Ramos (cell line): ENCODE data around the gene DOCK1.
"Not testable (repeated sequence)": the region's sequence is repeated elsewhere in the genome, so short reads cannot be mapped to it uniquely, and the experiment has no call there.

ENCODE experiments used
- in situ Hi-C: fragments of 300-500 bp; cut with MboI; formaldehyde crosslinking; loops from one replicate; pipeline ENCODE4 v1.14.3; 2022; ENCODE audit warnings: low sequenced_read_pairs; ENCODE audit not compliant: unreplicated experiment

The DOCK1 gene

DNA sequence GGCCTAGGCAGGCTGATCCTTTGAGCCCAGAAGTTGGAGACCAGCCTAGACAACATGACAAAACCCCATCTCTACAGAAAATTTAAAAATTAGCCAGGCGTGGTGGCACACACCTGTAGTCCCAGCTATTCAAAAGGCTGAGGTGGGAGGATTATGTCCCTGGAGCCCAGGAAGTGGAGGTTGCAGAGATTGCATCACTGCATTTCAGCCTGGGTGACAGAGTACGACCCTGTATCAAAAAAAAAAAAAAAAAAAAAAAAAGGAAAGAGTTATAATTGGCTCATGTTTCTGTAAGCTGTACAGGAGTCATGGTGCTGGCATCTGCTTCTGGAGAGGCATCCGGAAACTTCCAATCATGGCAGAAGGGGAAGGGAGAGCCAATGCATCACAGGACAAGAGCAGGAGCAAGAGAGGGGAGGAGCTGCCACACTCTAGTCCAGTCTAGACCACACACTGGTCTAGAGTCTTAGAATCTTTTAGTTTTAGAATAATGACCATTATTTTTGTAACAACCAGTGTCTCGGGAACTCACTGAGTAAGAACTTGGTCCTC lies 16.8 kb downstream of the DOCK1 start:
- in situ Hi-C loops, result no loop called here

DNA sequence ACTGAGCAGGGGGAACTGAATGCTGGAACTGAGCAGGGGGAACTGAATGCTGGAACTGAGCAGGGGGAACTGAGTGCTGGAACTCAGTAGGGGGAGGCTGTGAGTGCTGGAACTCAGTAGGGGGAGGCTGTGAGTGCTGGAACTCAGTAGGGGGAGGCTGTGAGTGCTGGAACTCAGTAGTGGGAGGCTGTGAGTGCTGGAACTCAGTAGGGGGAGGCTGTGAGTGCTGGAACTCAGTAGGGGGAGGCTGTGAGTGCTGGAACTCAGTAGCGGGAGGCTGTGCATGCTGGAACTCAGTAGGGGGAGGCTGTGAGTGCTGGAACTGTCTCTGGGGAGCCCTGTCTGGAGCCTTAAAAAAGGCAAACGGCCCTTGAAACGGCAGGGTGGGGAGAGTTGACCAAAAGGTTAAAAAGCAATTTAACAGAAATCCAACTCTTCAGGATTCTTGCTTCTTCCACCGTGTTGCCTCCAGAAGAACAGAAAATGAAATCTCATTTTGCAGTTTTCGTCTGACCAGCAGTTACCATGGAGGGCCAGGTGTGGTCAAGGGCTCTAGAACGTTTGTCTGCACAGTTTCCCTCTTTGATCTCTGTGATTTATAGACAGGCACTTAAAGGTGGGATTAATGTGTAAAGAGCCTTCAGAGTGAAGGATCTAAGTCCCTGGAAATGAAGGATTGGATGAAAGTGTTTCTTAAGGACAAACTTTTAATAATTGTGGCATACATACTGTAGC lies 19.1 kb downstream of the DOCK1 start:
- in situ Hi-C loops, result no loop called here

DNA sequence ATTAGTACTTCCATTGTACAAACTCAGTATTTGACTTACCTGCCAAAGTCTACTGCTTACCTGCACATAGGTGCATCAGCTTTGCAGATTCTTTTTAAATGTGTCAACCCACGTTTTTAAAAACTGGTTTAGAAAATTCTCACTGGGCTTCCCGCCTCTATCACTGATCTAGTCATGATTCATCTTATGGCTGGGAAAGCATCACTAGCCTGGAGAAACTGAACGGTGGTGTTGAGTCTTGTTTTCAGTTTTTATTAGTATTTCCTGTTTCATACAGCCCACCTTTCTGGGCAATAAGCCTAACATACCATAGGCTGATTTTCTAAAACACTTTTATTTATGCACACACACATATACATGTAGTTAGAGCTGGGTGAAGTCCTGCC lies 19.7 kb downstream of the DOCK1 start:
- in situ Hi-C loops, result no loop called here

DNA sequence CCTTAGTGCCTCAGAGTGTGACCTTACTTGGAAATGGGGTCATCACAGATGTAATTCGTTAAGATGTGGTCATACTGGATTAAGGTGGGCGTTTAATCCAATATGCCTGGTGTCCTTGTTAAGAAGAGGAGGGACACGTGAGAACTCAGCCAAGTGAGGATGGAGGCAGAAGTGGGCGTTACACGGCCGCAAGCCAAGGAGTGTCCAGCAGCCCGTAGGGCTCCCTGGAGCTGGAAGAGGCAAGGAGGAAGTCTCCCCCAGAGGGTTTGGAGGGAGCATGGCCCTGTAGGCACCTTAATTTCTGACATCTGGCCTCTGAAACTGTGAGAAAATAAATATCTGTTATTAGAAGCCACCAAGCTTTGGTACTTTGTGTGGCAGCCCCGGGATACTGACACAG lies 21.3 kb downstream of the DOCK1 start:
- in situ Hi-C loops, result no loop called here

DNA sequence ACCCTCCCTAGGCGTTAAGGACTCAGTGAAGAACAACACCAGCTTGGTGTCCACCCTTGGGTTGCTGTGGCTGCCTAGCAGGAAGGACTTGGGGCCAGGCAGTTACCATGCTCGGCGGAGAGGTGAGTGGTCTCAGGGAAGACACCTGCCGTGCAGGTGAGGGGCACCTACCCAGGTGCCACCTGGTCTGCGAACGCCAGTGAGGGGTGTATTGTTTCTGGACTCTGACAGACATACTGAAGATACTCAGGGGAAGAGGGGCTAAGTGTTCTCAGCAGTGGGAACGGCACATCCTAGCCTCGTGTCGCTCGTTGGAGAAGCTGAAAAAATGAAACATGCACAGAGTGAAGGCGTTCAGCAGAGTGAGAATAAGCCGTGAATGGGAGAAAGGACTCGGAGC lies 22.6 kb downstream of the DOCK1 start:
- in situ Hi-C loops, result no loop called here

DNA sequence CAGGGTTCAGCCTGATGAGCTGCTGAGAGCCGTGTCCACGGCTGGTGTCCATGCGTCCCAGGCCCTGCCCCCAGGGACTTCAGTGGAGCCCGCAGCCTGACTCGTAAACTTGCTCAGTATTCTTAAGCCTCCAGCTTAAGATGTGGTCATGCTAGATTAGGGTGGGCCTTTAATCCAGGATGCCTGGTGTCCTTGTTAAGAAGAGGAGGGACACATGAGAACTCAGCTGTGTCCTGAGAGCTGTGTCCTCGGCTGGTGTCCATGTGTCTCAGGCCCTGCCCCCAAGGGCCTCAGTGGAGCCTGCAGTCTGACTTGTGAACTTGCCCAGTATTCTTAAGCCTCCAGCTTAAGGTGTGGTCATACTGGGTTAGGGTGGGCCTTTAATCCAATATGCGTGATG lies 23.0 kb downstream of the DOCK1 start:
- in situ Hi-C loops, result no loop called here

DNA sequence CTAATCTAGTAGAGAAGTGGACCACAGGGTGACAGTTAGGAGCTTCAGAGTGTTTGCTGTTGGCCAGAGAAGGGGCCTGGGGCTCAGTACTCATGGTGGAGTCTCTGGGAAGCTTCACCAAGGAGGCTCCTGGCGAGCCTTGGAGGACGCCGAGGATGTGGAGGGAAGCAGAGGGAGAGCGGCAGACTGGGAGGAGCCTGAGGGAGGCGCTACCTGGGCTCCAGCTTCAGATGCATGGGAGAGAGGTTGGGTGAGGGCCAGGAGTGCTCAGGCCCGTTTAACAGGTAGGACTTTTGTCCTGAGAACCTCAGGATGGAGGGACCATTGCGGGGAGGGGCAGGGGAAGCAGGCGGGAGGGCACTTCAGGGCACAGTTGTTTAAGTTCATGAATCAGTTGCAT lies 24.2 kb downstream of the DOCK1 start:
- in situ Hi-C loops, result no loop called here

DNA sequence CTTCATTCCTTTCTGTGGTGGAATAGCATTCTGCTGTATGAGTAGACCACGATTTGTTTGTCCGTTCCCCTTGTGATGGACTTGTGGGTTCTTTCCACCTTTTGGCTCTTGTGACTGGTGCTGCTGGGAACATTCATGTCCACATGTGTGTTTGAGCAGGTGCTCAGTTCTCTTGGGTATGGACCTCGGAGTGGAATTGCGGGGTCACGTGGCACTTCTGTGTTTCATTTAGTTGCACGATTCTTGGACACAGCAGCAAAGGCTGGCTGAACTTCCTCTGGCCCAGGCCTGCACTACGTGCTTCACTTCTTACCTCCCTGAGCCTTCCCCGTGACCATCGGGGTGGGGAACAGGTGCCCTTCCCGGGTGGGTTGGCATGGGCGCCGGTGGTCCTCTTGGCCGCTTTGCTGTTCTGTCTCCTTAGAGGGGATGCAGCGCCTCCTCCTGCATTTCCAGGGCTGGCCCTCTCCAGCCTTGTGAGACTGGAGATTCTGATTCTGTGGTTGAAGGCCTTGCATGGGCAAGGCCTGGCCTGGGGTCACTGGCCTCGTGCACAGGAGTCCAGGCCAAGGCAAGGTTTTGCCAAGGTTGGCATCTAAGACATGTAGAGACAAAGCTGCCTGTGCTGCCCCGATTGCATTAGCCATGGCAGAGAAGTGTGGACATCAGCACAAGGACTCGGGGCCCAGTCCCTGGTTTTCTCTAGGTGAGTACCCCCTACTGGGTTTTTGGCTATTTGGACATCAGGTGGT lies 25.1 kb downstream of the DOCK1 start:
- in situ Hi-C loops, result no loop called here

DNA sequence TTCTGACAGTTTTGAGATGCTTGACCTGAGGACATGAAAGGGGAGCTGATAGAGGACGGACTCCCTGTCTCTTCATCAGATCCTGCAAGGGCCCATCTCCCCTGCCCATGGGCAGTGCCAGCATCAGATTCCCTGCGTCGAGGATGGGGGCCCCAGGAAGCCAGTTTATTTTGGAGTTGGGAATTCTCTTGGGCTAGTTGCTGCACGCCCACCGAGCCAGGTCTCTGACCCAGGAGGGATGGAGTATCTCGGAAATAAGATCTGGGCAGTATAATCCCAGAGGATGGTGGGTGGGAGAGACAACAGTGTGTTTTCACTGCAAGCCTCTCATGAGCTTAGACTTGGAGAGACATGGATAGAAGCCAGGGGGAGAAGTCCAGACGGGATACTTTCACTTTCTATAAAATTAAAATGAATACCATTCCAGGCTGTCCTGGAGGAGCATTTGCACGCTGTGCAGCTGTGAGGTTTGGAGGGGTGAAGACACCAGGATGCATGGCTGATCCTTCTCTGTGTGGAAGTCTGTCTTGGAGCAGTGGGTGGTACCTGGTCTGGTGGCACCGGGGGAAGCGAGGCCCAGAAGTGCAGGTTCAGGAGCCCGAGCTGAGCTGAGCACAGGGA lies 25.8 kb downstream of the DOCK1 start:
- in situ Hi-C loops, result no loop called here

DNA sequence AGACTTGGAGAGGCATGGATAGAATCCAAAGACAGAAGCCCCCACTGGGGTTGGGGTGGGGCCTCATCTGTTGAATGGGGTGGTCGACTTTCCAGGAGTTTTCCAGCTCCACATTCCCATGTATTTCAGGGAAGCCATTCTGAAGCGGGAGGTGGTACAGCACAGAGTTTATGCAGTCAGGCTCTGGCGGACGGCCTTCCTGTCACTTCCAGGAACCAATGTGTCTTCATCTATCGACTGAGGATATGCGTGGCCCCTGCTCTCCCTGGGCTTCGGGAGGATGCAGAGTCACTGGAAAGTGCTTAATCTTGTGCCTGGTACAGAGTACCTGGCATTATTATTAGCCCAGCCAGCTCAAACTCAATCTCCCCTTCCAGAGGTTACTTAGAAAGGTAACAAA lies 26.3 kb downstream of the DOCK1 start:
- in situ Hi-C loops, result no loop called here

DNA sequence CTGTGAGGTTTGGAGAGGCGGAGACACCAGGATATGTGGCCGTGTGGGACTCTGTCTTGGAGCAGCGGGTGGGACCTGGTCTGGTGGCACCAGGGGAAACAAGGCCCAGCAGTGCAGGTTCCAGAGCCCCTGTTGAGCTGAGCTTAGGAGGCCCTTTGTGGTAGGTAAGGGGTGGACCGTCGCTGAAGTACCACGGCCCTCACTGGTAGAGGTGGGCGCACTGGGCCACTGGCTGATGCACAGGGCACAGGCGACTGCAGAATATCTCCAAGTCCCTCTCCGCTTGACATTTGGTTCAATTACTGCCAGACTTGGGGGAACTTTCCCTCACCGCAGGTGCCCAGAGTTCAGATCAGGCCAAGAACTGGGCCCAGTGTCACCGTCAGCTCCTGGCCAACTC lies 27.3 kb downstream of the DOCK1 start:
- in situ Hi-C loops, result no loop called here

DNA sequence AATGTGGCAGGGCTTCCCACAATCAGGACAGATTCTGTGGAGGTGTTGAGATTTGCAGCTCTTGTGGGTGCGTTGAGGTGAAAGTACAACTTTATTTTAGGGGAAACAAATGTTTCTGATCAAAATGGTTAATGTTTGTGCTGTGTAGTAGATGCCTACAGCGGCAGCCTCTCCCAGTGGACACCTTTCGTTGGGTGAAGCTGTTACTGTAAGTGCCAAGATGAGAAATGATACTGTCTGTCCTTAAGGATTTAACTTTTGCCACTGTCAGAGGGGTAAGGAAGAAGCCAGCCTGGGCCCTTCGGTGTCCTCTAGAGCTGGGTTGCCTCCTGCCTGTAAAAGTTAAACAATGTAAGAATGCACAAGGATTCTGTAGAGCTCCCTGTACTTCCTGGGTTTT lies 27.9 kb downstream of the DOCK1 start:
- in situ Hi-C loops, result no loop called here

DNA sequence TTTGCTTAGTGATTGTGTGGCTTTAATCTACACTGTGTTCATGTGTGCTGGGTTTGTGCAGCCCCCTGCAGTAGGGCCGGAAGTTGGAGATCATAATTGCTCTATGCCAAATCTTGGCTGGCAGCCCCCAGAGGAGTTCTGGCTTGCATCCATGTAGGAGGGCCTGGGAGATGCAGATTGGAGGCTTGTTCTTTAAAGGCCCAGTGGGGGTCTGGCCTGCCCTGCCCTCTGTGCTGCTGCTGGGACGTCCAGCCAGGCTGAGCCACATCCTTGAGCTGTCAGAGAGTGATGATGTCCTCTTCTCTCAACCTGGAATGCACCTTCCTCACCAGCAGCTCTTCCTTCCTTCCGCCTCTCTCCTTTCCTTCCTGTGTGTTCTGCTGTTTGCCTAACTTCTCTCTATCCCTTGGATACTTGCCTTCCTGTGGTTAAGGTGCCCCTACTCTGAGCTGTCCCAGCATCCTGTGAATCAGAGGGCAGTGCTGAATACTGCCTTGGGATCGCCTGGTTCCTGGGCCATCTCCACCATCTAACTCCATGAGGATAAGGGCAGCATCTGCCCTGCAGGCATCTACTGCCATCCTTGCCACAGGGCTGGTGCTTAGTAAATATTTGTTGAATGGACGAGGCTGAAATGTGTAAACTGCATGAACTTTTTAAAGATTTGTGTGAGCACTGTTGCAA lies 30.2 kb downstream of the DOCK1 start:
- in situ Hi-C loops, result no loop called here

DNA sequence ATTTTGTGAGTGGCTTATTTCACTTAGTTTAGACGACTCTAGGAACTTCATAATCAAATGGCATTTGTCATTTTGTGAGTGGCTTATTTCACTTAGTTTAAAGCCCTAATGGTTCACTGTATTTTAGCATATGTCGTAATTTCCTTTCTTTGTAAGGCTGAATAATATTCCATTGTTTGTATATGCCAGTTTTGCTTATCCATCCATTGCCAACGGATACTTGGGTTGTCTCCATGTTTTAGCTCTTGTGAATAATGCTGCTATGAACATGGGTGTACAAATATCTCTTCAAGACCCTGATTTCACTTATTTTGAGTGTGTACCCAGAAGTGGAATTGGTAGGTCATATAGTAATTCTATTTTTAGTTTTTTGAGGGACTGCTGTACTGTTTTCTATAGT lies 31.8 kb downstream of the DOCK1 start:
- in situ Hi-C loops, result no loop called here

DNA sequence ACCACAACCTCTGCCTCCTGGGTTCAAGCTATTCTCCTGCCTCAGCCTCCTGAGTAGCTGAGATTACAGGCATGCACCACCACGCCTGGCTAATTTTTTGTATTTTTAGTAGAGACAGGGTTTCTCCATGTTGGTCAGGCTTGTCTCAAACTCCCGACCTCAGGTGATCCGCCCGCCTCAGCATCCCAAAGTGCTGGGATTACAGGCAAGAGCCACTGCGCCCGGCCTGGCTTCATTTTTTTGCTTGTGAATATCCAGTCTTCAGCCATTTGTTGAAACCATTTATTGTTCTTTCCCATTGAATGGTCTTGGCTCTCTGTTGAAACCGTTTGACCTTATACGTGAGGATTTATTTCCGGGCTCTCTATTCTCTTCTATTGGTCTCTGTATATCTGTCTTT lies 32.9 kb downstream of the DOCK1 start:
- in situ Hi-C loops, result not testable (repeated sequence)

DNA sequence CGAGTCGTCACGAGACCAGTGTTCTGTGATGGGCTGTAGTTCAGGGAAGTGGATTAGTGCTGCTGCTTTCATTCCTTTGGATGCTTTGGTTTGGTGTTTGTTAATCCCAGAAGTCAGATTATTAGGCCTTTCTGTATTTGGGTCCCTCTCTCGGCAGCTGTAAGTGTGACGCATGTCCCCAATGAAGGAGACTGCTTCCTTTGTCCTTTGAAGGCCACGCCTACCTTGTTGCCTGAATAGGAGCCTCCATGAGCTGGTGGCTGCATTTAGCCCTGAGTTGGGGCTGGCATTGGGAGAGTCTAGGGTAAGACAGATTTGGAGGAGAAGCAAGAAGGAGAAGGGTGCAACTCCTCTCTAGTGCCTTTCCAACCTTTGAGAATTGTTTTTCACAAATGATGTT lies 34.5 kb downstream of the DOCK1 start:
- in situ Hi-C loops, result no loop called here

DNA sequence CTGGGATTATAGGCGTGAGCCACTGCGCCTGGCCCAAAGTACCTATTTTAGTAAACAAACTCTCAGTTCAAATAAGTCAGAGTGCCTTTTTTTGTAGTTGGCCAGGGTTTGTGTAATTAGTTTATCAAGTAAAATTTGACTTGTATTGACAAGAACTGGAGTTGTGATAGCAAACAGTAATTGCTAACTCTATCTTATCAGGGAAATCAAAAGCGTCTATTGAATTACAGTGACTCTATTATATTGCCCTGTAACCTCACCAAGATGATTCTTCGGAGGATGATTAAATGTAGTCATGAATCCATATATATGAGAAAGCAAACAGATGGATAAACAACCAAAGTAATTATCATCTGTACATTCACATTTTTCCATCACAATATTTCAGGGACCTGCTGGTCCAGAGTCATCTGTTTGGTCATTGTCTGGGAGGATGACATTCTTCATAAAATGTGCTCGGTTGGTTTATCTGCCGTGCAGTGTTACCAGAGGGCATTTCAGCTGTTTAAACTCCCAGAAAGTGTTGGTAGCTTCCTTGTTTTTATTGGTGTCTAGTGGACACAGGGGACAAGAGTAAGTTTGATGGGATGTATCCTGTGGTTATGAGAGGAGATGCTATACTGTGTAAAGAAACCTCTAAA lies 35.6 kb downstream of the DOCK1 start:
- in situ Hi-C loops, result no loop called here

DNA sequence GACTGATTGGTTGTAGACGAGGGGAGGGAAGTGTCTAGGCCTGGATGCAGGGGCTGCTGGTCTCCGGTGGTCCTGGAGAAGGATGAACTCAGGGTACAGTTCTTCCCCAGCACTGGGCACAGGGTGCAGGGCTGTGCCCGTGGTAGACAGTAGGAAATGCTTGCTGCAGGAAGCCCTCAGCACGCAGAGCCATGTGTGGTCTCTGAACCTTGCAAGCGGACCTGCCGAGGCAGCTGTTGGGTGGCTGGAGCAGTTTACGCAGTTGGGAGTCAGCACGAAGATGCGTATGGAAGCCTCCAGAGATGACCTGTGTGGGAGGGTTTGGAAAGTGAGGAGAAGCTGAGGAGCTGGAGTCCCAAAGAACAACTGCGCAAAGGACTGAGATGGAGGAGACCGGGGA lies 39.0 kb downstream of the DOCK1 start:
- in situ Hi-C loops, result no loop called here

DNA sequence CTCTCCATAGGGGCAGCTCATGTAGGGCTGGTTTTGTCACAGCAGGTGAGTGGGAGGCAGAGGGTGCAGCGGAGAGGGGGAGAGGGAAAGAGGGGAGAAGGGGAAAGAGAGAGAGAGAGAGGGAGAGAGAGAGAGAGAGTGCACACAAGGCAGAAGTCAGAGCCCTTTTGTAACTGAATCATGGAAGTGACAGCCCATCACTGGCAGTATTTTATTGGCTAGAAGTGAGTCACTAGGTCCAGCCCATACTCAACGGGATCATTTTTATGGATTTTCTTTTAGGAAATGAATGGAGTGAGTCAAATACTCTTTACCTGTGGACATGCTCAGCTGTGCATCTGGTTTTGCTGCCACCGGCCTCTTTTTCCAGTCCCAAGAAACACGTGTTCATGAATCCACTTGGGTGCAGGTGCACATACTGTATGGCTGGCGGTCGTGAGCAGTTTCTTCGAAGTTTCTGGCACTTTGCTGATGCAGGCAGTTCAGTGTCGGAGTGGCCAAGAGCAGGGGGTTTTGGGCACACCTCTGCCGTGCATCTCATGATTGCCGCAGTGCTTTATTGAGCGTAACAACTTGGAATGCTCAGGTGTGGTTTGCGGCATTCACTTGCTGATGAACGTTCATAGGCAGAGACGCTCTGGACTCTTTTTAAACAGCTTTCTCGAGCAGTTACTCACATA lies 40.3 kb downstream of the DOCK1 start:
- in situ Hi-C loops, result no loop called here

DNA sequence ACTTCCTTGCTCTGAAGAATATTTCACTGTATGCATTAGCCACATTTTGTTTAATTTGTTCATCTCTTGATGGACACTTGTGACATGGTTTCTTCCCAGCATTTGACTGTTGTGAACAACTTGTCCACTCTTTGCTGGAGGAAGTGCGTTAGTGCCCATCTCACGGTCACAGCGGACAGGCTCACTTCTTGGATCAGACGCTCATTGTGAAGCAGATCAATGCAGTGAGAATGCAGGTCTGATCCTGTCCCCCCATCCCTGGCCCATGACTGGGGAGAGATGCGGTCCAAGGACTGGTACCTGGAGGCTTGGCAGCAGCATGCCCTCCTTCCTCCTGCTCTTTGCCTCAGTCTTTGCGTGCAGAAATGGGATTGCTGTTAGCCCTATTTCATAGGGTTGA lies 41.5 kb downstream of the DOCK1 start:
- in situ Hi-C loops, result no loop called here
